GM18508 (cell line): Measurements from ENCODE around the gene CEP19.

Experiments
- ATAC-seq: cut with Tn5 transposase; IDR thresholded peaks from one replicate; pipeline ENCODE4 v1.9.1; 2021; ENCODE audit warnings: moderate number of reproducible peaks; ENCODE audit not compliant: insufficient read depth, unreplicated experiment

CEP19 gene

DNA sequence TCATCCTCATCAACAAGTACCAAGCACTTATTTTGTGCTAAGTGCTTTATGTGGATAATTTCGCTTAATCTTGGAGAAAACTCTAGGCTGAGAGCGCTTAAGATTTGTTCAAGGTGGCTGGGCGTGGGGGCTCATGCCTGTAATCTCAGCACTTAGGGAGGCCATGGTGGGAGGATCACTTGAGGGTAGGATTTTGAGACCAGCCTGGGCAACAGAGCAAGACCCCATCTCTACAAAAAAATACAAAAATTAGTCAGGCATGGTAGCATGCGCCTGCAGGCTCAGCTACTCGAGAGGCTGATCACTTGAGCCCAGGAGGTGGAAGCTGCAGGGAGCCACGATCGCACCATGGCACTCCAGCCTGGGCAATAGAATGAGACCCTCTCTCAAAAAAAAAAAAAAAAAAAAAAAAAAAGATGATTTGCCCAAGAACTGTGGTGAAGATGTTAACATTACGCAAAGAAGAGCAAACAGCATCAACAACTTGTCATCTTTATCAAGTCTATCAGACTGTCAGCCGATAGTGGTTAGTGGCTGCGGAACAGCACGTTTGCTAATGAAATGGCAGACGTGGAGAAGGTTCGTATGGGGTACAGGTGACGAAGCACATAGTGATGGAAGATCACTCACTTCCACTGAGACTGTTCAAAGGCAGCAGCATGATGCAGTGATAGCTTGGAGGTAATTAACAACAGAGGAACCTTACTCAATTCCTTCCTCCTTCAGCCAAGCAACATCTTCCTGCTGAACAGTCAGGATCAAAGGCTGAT is 44.8 kb downstream of the CEP19 start:
- no peak for ATAC-seq

- ATAC-seq, result no peak
Measured at GRCh38 chr3:196666001-196666867, 45.8 kb downstream of the CEP19 start.

DNA sequence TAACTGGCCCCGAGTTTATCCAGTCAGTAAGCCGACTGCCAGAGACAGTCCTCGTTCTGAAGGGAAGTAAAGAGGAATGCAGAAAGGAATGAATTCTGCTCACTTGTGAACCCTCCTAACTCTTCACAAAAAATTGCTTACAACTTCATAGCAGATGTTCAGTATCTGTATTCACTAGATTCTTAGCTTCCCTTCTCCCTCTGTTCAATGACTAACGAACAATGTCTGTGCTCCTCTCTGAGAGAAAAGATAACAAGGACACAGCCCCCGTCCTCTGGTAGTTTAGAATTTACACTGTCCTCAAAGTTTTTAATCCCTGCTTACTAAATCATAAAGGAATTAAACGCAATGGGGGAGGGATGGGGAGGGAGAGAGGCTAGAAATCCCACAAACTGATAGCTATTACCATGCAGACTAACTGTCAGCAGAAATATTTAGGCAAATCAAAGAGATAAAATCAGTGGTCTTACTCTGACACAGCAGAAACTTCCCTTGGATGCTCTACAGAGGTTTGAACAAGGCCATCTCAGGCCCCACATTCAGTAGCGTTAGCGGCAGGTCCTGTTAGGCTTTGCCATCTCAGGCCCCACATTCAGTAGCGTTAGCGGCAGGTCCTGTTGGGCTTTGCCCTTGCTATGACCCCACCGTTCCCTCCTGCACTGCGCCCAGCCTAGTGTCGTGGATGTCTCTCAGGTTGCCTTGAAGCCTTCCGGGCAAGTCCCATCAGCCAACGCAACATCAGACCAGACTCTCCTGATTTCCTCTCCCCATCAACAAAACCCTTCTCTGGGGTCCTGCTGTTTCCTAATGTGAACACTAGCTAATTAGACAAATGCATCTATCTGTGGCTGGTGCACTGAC is 49.1 kb downstream of the CEP19 start:
- ATAC-seq, result no peak

DNA sequence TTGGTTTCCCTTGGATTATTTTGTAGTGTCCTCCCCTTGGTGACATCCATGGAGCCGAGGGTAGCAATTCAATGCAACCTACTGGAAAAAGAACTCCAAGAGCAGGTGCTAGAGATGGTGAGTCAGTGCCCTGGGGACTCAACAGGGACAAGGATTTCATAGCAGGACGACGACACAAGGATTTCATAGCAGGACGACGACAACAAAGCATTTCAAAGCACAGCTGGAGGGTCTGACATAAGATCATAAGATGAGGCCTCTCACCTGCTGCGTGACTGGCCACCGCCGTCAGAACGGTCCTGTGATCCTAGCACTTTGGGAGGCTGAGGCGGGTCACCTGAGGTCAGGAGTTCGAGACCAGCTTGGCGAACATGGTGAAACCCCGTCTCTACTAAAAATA is 50.0 kb downstream of the CEP19 start:
- no peak for ATAC-seq

GRCh38 chr3:196661400-196661799 is 50.6 kb downstream of the CEP19 start:
- ATAC-seq, result no peak

- no peak for ATAC-seq
Measured at GRCh38 chr3:196660381-196661166, 51.5 kb downstream of the CEP19 start.

- ATAC-seq, result no peak
Measured at GRCh38 chr3:196659901-196660351, 52.1 kb downstream of the CEP19 start.
